B cell (primary cell): Measurements from ENCODE around the gene CDC45. TPM values are rescaled to one million over a fixed set of nuclear protein-coding genes. Genes with fewer than 3 reads are reported as not detected.

Experiments
- ATAC-seq: fragments of 200-7000 bp; cut with Tn5 transposase; one replicate; pipeline ENCODE4 v1.10.0; 2021; ENCODE audit warnings: low read depth, mild to moderate bottlenecking, moderate number of reproducible peaks, moderate library complexity
- CTCF ChIA-PET: fragments of 350-600 bp; sonication (Branson Sonifier 250); formaldehyde crosslinking; loops from one replicate; lab custom pipeline; 2021; ENCODE audit warnings: antibody characterized with exemption, inconsistent platforms; lab: Charles Lee
- POLR2A ChIA-PET: fragments of 350-600 bp; sonication (Branson Sonifier 250); formaldehyde crosslinking; loops from one replicate; lab custom pipeline; 2021; ENCODE audit warnings: antibody characterized with exemption; lab: Charles Lee
- DNase-seq: peaks from one replicate; pipeline ENCODE4 v3.0.0; 2013
- H2AFZ ChIP-seq: 2 replicates; pipeline ENCODE4 v1.6.1; 2012; ENCODE audit warnings: mild to moderate bottlenecking, low read depth, low read length; ENCODE audit not compliant: insufficient read depth, poor library complexity, severe bottlenecking
- H3K27ac ChIP-seq, 2 donors: 1 replicate in 1 of 2; 2 replicates in 1 of 2; pipeline ENCODE4 v1.5.1; 2012 to 2013; ENCODE audit warnings: low read length in 2 of 2, mild to moderate bottlenecking in 2 of 2, moderate library complexity in 1 of 2
- H3K27me3 ChIP-seq, 4 experiments: fragments of 200-600 bp in 1 of 4; sonication (generic) in 1 of 4; replicated peaks in 1 of 4; 1 replicate in 2 of 4; 2 replicates in 2 of 4; pipeline versions ENCODE4 v1.6.1 to v1.7.0; 2013 to 2016; ENCODE audit warnings: low read length in 3 of 4, mild to moderate bottlenecking in 2 of 4, mixed read lengths in 1 of 4, moderate library complexity in 1 of 4; ENCODE audit not compliant: insufficient read depth in 4 of 4, control insufficient read depth in 3 of 4; ENCODE audit errors: control extremely low read depth in 1 of 4
- H3K36me3 ChIP-seq, 2 experiments: replicated peaks in 1 of 2; 1 replicate in 1 of 2; 2 replicates in 1 of 2; pipeline versions ENCODE4 v1.6.1 to v1.7.1; 2013; ENCODE audit warnings: low read length in 1 of 2; ENCODE audit not compliant: insufficient read depth in 2 of 2, control insufficient read depth in 1 of 2; ENCODE audit errors: control extremely low read depth in 1 of 2, extremely low read depth in 1 of 2
- H3K4me1 ChIP-seq, 2 donors: fragments of 200-600 bp in 1 of 2; sonication (generic) in 1 of 2; 1 replicate in 1 of 2; 2 replicates in 1 of 2; pipeline versions ENCODE4 v1.5.1 to v1.6.1; 2013 to 2017; ENCODE audit warnings: low read length in 2 of 2; ENCODE audit not compliant: control insufficient read depth in 2 of 2, insufficient read depth in 2 of 2
- H3K4me2 ChIP-seq: replicated peaks from 2 replicates; pipeline ENCODE3; 2012; ENCODE audit warnings: mild to moderate bottlenecking, low read depth, low read length; ENCODE audit not compliant: poor library complexity, severe bottlenecking
- H3K4me3 ChIP-seq, 5 experiments: fragments of 200-600 bp in 1 of 5; sonication (generic) in 1 of 5; 1 replicate in 3 of 5; 2 replicates in 2 of 5; pipeline versions ENCODE4 v1.5.1 to v1.7.0; 2011 to 2016; ENCODE audit warnings: low read length in 4 of 5, mild to moderate bottlenecking in 4 of 5, low read depth in 2 of 5, control low read depth in 1 of 5, moderate library complexity in 1 of 5; ENCODE audit not compliant: insufficient read depth in 1 of 5; ENCODE audit errors: control extremely low read depth in 1 of 5, extremely low read depth in 1 of 5
- H3K79me2 ChIP-seq: fragments of 200-600 bp; sonication (generic); one replicate; pipeline ENCODE4 v1.6.0; 2016; ENCODE audit warnings: low read length; ENCODE audit not compliant: control insufficient read depth, insufficient read depth
- H3K9ac ChIP-seq: fragments of 200-600 bp; sonication (generic); 2 replicates; pipeline ENCODE4 v1.6.1; 2017; ENCODE audit warnings: mild to moderate bottlenecking, low read length, moderate library complexity
- H3K9me3 ChIP-seq, 3 donors: one replicate each; pipeline versions ENCODE4 v1.6.1 to v1.7.1; 2013; ENCODE audit warnings: low read length in 2 of 3; ENCODE audit not compliant: control insufficient read depth in 2 of 3, insufficient read depth in 1 of 3; ENCODE audit errors: control extremely low read depth in 1 of 3
- H4K20me1 ChIP-seq: 2 replicates; pipeline ENCODE4 v1.6.0; 2012; ENCODE audit warnings: mild to moderate bottlenecking, low read length; ENCODE audit not compliant: insufficient read depth, control insufficient read depth, poor library complexity, severe bottlenecking
- H3K27ac Mint-ChIP-seq: one replicate; pipeline ENCODE4 v1.8.0; 2021; ENCODE audit warnings: mixed read lengths
- H3K27me3 Mint-ChIP-seq: one replicate; pipeline ENCODE4 v1.8.0; 2021; ENCODE audit warnings: mixed read lengths
- H3K4me1 Mint-ChIP-seq: one replicate; pipeline ENCODE4 v1.8.0; 2021; ENCODE audit warnings: mixed read lengths
- H3K4me3 Mint-ChIP-seq: one replicate; pipeline ENCODE4 v1.8.0; 2021; ENCODE audit warnings: mixed read lengths
- H3K9me3 Mint-ChIP-seq: one replicate; pipeline ENCODE4 v1.8.0; 2022; ENCODE audit warnings: mixed read lengths; ENCODE audit not compliant: insufficient read depth
- EZH2 ChIP-seq: IDR thresholded peaks from 2 replicates; pipeline ENCODE4 v1.6.1; 2012; ENCODE audit warnings: borderline replicate concordance, low read depth, mild to moderate bottlenecking, moderate library complexity, low read length; ENCODE audit not compliant: insufficient read depth, poor library complexity, severe bottlenecking
- WGBS: methylation state at CpG from one replicate; pipeline ENCODE4 v1.1.5; 2013; ENCODE audit warnings: missing lambda C conversion rate; ENCODE audit not compliant: insufficient coverage; 5-methylcytosine and 5-hydroxymethylcytosine counted together
- intact Hi-C: fragments of 100-400 bp; cut with micrococcal nuclease; formaldehyde crosslinking; loops from one replicate; pipeline ENCODE4 v1.10.0; 2022
- polyA plus RNA-seq: library from polyadenylated mRNA; depleted of rRNA; stranded (reverse); fragments of >200 nt; gene quantifications from 2 replicates; pipeline ENCODE4 v1.2.3, GENCODE V29; 2012
- total RNA-seq, 2 donors: library from RNA; stranded (reverse); fragments of 120-200 nt in 1 of 2; gene quantifications; 1 replicate in 1 of 2; 2 replicates in 1 of 2; pipeline versions ENCODE4 v1.2.3 to v1.2.4, GENCODE V29; 2013 to 2022
- TF ChIP-seq, protein P1 (sequence below): fragments of 200-600 bp; IDR thresholded peaks from one replicate; pipeline ENCODE4 v1.8.0; 2022; ENCODE audit warnings: antibody characterized with exemption, mild to moderate bottlenecking

The CDC45 gene
- total and polyA plus RNA-seq, 2 donors (not counting 1 experiment from before 2014, with no cell fraction given) = 0.49 to 1.4 TPM

DNA sequence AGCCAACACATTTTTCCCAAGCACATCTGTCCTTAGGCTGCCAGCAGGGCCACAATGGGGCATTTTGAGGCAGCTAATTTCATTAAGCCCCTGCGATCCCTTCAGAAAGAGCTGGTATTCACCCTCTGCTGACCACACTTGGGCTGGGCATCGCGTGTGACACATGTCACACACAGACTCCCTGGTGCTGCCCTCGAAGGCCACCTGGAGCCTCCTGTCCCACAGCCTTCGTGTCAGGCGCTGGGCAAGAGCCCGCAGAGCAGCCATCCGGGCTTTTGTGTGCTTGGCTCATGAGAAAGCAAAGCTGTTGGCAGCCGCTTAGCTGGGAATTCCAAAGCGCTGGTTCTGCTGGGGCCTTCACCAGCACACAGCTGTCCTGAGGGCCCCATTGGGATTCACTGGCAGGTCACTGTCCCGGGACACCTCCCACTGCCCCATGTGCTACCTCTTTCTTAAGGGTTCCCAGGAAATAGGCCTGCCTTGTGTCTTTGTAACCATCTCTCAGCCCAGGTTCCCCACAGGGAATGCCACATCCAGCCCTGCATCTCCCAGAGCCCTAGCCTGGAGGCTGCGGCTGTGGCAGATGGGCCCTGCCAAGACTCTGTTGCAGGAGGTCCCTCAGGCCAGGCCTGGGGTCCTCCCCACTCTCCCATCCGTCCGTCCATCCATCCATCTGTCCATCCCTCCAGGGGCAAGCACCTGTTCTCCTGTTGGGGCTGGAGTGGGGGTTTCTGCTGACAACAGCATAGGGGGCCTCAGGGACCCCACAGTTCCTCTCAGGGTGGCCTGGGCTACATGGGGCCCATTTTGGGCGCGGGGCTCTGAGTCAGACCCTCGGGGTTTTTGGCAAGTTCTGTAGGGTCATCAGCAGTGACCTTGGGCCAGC, 39.6 kb downstream of the CDC45 start:
- no peaks in the 10 kb centered on the region for H3K9me3 Mint-ChIP-seq
- Histone ChIP-seq H3K27ac (no peak overlapping the region), H3K4me2 (no peak overlapping the region), H3K79me2 (no peaks in the 10 kb centered on the region), H3K4me3 (no peak overlapping the region), H3K36me3 (no peaks in the 10 kb centered on the region), H3K27me3 (peaks cover 0 to 16% (median 0%) of the 10 kb centered on the region in 4 experiments), H3K9ac (no peak overlapping the region), H3K9me3 (peaks cover 0 to 4% (median 0%) of the 10 kb centered on the region in 3 donors), H3K4me1 (peaks cover under 1 to 11% of the 10 kb centered on the region in 2 donors), H4K20me1 (no peaks in the 10 kb centered on the region), H2AFZ (no peak overlapping the region)
- H3K4me3 Mint-ChIP-seq = no peak overlapping the region
- H3K4me1 Mint-ChIP-seq = peaks cover 7% of the 10 kb centered on the region
- no peak overlapping the region for H3K27ac Mint-ChIP-seq
- POLR2A ChIA-PET = no interaction called here
- 99% methylated on average over 14 of the region's 17 CpGs for WGBS
- CTCF ChIA-PET = no interaction called here
- TF ChIP-seq EZH2 = no peak
- TF ChIP-seq, protein P1, sequence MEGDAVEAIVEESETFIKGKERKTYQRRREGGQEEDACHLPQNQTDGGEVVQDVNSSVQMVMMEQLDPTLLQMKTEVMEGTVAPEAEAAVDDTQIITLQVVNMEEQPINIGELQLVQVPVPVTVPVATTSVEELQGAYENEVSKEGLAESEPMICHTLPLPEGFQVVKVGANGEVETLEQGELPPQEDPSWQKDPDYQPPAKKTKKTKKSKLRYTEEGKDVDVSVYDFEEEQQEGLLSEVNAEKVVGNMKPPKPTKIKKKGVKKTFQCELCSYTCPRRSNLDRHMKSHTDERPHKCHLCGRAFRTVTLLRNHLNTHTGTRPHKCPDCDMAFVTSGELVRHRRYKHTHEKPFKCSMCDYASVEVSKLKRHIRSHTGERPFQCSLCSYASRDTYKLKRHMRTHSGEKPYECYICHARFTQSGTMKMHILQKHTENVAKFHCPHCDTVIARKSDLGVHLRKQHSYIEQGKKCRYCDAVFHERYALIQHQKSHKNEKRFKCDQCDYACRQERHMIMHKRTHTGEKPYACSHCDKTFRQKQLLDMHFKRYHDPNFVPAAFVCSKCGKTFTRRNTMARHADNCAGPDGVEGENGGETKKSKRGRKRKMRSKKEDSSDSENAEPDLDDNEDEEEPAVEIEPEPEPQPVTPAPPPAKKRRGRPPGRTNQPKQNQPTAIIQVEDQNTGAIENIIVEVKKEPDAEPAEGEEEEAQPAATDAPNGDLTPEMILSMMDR = no peak
- DNase-seq (no peak), ATAC-seq (no peak)
- intact Hi-C loops = no loop called here
- H3K27me3 Mint-ChIP-seq = no peaks in the 10 kb centered on the region

DNA sequence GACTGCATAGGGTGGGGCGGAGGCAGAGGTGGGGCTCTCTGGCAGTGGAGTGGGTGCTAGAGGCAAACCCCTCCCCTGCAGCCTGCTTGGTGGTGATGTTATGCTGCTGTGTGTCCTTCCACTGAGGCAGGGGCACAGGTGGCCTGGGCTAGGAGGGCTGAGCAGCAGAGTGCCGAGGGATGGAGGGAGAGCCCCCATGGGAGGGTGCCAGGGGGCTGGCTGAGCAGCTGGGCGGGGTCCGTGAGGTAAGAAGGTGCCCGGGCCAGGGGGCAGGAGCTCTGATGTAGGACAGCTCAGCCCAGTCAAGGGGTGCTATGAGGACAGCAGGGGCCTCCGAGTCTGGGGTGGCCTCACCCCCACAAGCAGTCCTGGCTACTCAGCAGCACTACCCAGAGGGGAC, 40.3 kb downstream of the CDC45 start:
- H3K27me3 ChIP-seq = peaks cover 0 to 23% (median 2%) of the 10 kb centered on the region in 4 experiments
- intact Hi-C loops = no loop called here
- no peaks in the 10 kb centered on the region for H4K20me1 ChIP-seq
- ATAC-seq = no peak
- CTCF ChIA-PET = no interaction called here
- H3K4me3 Mint-ChIP-seq = no peak overlapping the region
- no peak overlapping the region for H3K4me2 ChIP-seq
- no peaks in the 10 kb centered on the region for H3K79me2 ChIP-seq
- 98% methylated on average over 6 of the region's 6 CpGs for WGBS
- peaks cover 0 to 2% (median 0%) of the 10 kb centered on the region in 3 donors for H3K9me3 ChIP-seq
- H3K4me1 Mint-ChIP-seq = peaks cover 11% of the 10 kb centered on the region
- no peak overlapping the region for H3K27ac ChIP-seq
- H3K9ac ChIP-seq = no peak overlapping the region
- no peaks in the 10 kb centered on the region for H3K36me3 ChIP-seq
- POLR2A ChIA-PET = no interaction called here
- peaks cover 8 to 18% of the 10 kb centered on the region in 2 donors for H3K4me1 ChIP-seq
- no peak overlapping the region for H3K4me3 ChIP-seq
- TF ChIP-seq, protein P1 = no peak
- TF ChIP-seq EZH2 = no peak
- H2AFZ ChIP-seq = no peak overlapping the region
- H3K27ac Mint-ChIP-seq = no peak overlapping the region
- H3K9me3 Mint-ChIP-seq = no peaks in the 10 kb centered on the region
- peaks cover 5% of the 10 kb centered on the region for H3K27me3 Mint-ChIP-seq
- DNase-seq = no peak
